GM21825 (cell line): ENCODE results near the gene TBX18.
A peak's percentile ranks its signal among the peaks of the same experiment; 100 is the strongest.

Source experiments
- ATAC-seq: cut with Tn5 transposase; IDR thresholded peaks from one replicate; pipeline ENCODE4 v1.9.1; 2021; ENCODE audit warnings: mild to moderate bottlenecking, moderate library complexity; ENCODE audit not compliant: unreplicated experiment

TBX18 gene

GRCh38 chr6:84764332-84765049 is at the start of gene TBX18:
Gene TBX18, minus strand, starts transcription at chr6:84764598. Its CDS starts 417 bp downstream, at chr6:84764181.
- ATAC-seq = no peak

- no peak for ATAC-seq
These were observed 47.0 kb upstream of the TBX18 start for GRCh38 chr6:84811351-84811750.

- no peak for ATAC-seq
These were observed 45.1 kb upstream of the TBX18 start for GRCh38 chr6:84809455-84809854.

GRCh38 chr6:84808491-84809061 is 44.2 kb upstream of the TBX18 start:
- no peak for ATAC-seq

- no peak for ATAC-seq
These were observed 40.7 kb upstream of the TBX18 start for GRCh38 chr6:84805145-84805544.

- ATAC-seq = no peak
These were observed 40.3 kb upstream of the TBX18 start for GRCh38 chr6:84804720-84805119.

- no peak for ATAC-seq
These were observed 36.9 kb upstream of the TBX18 start for GRCh38 chr6:84801250-84801649.

GRCh38 chr6:84798257-84798656 is 33.9 kb upstream of the TBX18 start:
- no peak for ATAC-seq

- ATAC-seq = no peak
These were observed 31.9 kb upstream of the TBX18 start for GRCh38 chr6:84796343-84796742.

- ATAC-seq = no peak
These were observed 27.5 kb upstream of the TBX18 start for GRCh38 chr6:84791927-84792326.

- ATAC-seq = no peak
These were observed 26.8 kb upstream of the TBX18 start for GRCh38 chr6:84791233-84791632.

- ATAC-seq = no peak
These were observed 24.8 kb upstream of the TBX18 start for GRCh38 chr6:84789170-84789569.

GRCh38 chr6:84788689-84789088 is 24.3 kb upstream of the TBX18 start:
- no peak for ATAC-seq

GRCh38 chr6:84785671-84786070 is 21.3 kb upstream of the TBX18 start:
- no peak for ATAC-seq

GRCh38 chr6:84779917-84780316 is 15.5 kb upstream of the TBX18 start:
- ATAC-seq = no peak

- ATAC-seq = no peak
These were observed 15.0 kb upstream of the TBX18 start for GRCh38 chr6:84779380-84779779.

- ATAC-seq = no peak
These were observed 13.5 kb upstream of the TBX18 start for GRCh38 chr6:84777888-84778287.

- no peak for ATAC-seq
These were observed 12.0 kb upstream of the TBX18 start for GRCh38 chr6:84776392-84776791.

GRCh38 chr6:84775751-84776150 is 11.4 kb upstream of the TBX18 start:
- no peak for ATAC-seq

- no peak for ATAC-seq
These were observed 10.5 kb upstream of the TBX18 start for GRCh38 chr6:84774985-84775284.

GRCh38 chr6:84774157-84774984 is 10.0 kb upstream of the TBX18 start:
- ATAC-seq = peak; percentile 60
